Measurements from ENCODE around the gene FAM13A.

The FAM13A gene

DNA sequence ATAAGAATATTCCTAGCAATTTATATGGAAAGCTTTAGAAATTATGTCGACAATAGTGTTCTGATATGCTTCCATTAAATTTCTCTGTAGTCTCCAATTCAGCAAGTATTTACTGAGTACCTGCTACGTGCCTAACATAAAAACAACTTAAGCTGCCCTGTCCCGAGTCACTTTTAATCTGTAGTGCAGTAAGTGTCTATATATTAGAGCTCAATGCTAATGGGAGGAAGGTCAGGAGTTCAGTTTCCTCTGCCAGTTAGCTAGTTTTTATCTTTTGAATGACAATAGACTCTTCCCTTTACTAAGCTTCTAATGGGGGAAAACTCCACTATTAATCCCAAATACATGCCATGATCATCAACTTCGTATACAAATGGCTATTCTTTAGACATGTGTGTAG lies 240.6 kb downstream of the FAM13A start:
- no peak for DNase-seq (ENCODE audit: low read depth in 2 of 2, low spot score in 1 of 2)

DNA sequence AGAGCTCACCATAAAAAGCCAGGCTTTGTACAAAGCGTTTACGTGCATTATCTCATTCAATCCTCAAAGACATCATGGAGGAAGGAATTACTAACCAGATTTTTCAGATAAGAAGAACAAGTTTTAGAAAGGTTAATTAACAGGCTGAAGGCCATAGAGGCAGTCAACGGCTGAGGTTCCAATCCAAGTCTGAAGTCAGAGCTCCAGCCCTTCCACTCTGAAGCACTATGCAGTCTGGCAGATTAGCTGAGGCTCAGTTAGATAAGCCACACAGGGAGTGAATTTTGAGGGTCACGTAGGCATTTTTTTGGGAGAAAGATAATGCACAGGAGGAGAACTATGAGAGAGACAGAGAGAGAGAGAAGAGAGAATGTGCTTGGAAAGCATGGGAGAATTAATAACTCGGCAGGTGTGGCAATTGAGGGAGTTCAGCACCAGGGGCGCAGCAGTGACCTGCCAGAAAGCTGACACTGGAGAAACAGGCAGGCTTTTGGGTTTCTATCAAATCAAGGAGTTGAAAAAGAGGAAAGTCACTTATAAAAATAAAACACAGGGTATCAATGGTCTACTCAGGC lies 242.9 kb downstream of the FAM13A start:
- no peak for DNase-seq (ENCODE audit: low read depth in 2 of 2, low spot score in 1 of 2)

- DNase-seq (ENCODE audit: low read depth in 2 of 2, low spot score in 1 of 2), result no peak
Measured at GRCh38 chr4:88813013-88813412, 244.0 kb downstream of the FAM13A start.

GRCh38 chr4:88812420-88812819 lies 244.6 kb downstream of the FAM13A start:
- DNase-seq (ENCODE audit: low read depth in 2 of 2, low spot score in 1 of 2), result no peak

- no peak for DNase-seq (ENCODE audit: low read depth in 2 of 2, low spot score in 1 of 2)
Measured at GRCh38 chr4:88811904-88812303, 245.1 kb downstream of the FAM13A start.

GRCh38 chr4:88810325-88810724 lies 246.7 kb downstream of the FAM13A start:
- DNase-seq (ENCODE audit: low read depth in 2 of 2, low spot score in 1 of 2), result no peak

DNA sequence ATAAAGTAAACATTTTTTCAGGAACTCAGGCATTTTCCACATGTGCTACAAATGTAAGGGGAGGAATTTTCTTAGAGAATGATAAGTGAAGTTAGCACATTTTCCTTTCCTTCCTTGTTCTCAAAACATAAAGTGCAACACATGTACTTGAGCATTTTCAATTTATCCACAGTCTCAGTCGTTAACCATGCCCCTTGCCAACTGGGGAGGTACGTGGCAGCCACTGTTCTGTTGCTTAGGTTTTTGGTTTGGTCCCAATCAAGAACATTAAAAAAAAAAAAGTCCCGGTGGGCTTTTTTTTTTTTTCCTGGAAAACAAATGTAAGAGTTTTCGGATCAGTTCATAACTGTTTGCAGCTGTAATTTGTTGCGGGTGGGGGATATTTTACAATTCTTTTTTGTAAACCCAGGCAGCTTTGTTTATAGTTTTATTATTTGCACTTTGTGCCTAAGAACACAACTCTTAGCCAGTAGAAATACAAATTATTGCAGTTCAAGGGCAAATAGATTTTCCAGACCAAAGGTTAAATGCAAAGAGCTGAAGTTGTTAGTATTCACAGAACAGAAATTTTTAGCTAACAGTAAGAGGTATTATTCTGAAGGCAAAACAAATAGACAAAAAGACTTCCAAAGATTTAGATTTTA lies 247.3 kb downstream of the FAM13A start:
- DNase-seq (ENCODE audit: low read depth in 2 of 2, low spot score in 1 of 2), result no peak

GRCh38 chr4:88809101-88809500 lies 247.9 kb downstream of the FAM13A start:
- no peak for DNase-seq (ENCODE audit: low read depth in 2 of 2, low spot score in 1 of 2)

DNA sequence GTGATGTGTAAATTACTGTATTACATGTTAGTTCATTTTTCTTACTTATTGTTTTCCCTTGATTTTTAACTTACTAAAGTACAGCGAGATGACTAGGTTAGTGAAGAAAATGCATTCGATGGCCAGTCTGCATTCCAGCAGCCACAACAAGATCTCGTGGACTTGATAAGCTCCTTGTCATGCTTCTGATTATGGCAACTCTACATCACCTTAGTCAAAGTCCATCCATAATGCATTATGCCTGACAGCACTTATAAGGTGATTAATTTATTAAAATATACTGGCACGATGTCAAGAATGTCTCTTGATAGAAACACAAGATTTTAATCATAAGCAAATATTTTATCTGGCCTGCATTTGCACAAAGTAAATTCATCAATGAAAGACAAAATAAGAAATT lies 249.5 kb downstream of the FAM13A start:
- DNase-seq (ENCODE audit: low read depth in 2 of 2, low spot score in 1 of 2), result no peak

GRCh38 chr4:88804234-88804633 lies 252.8 kb downstream of the FAM13A start:
- no peak for DNase-seq (ENCODE audit: low read depth in 2 of 2, low spot score in 1 of 2)

DNA sequence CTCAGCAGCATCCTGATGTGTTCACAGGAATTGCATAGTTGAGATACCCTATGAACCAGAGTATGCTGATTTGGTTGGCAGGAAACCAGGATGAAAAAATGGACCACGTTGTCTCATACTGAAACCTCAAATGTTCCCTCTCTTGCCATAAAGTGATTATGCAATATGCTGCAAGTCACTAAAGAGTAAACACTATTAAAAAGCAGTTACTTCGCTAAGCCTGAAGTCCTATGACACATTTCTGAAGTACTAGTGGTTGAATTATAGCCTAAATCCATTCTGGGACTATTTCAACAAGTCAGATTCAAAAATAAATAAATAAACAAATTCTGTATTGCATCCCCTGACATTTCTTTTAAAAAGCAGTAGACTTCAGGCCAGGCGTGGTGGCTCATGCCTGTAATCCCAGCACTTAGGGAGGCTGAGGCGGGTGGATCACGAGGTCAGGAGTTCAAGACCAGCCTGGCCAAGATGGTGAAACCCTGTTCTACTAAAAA lies 253.3 kb downstream of the FAM13A start:
- no peak for DNase-seq (ENCODE audit: low read depth in 2 of 2, low spot score in 1 of 2)

DNA sequence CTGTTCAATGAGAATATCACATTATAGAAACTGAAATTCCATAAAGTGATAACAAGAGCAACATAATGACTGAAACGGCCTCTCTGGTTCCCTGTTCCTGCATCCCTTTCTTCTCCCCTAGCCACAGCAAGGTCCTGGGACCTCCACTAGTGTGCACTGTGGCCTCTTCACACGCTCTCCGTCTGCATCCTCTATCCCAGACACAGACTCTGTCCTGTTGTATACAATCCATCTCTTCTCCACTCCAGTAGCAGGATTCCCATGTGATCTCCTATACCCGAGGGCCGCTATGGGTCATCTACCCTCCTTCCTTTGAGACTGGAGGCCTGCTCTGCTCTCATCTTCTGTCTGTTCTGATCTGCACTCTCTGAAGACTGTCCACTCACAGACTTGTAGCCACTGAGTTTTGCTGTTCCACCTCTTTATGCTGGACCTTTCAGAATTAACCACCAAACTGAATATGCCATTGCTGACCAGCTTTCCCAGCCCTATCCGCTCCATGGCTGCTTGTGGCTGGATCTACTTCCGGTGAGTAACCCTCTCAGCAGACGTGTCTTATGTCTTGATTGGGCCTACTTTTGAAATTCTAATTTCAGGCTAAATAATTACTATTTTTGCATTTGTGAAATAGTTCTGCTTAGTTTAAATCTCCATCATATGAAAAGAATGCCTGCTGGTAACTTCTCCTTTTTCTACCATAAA lies 254.2 kb downstream of the FAM13A start:
- no peak for DNase-seq (ENCODE audit: low read depth in 2 of 2, low spot score in 1 of 2)

GRCh38 chr4:88802138-88802537 lies 254.8 kb downstream of the FAM13A start:
- no peak for DNase-seq (ENCODE audit: low read depth in 2 of 2, low spot score in 1 of 2)

GRCh38 chr4:88799900-88800299 lies 257.1 kb downstream of the FAM13A start:
- no peak for DNase-seq (ENCODE audit: low read depth in 2 of 2, low spot score in 1 of 2)

GRCh38 chr4:88797725-88798124 lies 259.3 kb downstream of the FAM13A start:
- DNase-seq (ENCODE audit: low read depth in 2 of 2, low spot score in 1 of 2), result no peak

GRCh38 chr4:88796545-88796944 lies 260.4 kb downstream of the FAM13A start:
- DNase-seq (ENCODE audit: low read depth in 2 of 2, low spot score in 1 of 2), result no peak

GRCh38 chr4:88794952-88795351 lies 262.0 kb downstream of the FAM13A start:
- DNase-seq (ENCODE audit: low read depth in 2 of 2, low spot score in 1 of 2), result no peak

- no peak for DNase-seq (ENCODE audit: low read depth in 2 of 2, low spot score in 1 of 2)
Measured at GRCh38 chr4:88794087-88794690, 262.8 kb downstream of the FAM13A start.

- DNase-seq (ENCODE audit: low read depth in 2 of 2, low spot score in 1 of 2), result no peak
Measured at GRCh38 chr4:88793475-88793874, 263.5 kb downstream of the FAM13A start.

- DNase-seq (ENCODE audit: low read depth in 2 of 2, low spot score in 1 of 2), result no peak
Measured at GRCh38 chr4:88792821-88793220, 264.2 kb downstream of the FAM13A start.

- DNase-seq (ENCODE audit: low read depth in 2 of 2, low spot score in 1 of 2), result no peak
Measured at GRCh38 chr4:88792268-88792781, 264.7 kb downstream of the FAM13A start.

DNA sequence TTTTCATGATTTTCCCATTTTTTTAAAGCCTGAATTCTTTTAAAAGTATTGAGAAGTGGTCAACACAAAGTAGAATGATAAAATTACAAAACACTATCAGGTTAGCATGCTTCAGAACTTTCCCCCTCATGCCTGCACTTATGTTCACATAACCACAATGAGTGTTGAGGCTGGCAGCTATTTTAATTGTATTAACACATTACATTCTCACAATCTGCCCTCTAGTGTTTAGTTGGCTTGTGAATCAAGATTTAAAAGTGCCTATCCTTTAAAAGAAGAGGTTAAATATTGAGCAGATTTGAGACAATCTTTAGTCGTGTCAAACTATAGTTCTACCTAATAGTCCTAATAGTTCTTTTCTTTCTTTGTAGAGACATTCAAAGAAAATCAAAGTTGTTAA lies 265.7 kb downstream of the FAM13A start:
- no peak for DNase-seq (ENCODE audit: low read depth in 2 of 2, low spot score in 1 of 2)

All from stimulated activated CD8-positive, alpha-beta memory T cell treated with anti-CD3 and anti-CD28 coated beads, Interleukin-4, amount 100 ng/mL, for 1 hour (primary cell).